ENCODE results near the gene TSPAN31.

Gene TSPAN31

DNA sequence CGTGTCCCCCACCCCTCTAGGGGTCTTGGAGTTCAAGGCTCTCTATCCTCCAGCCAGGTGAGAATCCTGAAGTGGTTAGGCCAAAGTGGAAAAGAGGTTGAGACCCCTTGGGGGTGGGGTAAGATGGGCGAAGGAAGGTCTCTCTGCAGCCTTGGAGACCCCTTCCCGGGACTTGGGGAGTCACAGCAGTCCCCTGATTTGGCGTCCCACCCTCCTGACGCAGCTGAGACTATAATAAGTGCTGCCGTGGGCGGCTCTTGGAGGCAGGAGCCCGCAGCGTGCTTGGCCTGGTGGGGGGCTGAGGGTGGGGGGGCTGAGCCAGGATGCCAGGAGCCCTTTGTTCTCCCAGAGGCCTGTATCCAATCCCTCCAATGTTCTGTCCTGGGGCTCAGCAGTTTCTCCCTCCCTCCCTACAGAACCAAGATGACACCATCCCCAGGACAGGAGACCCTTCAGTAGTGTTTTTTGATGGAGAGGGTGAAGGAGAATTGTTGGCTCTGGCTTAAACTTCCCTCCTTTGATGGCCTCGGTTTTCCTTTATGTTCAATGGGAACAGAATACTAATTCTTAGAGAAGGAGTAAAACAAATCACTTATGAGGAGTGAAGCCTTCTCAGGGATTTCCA is 4.8 kb upstream of the TSPAN31 start:
- TF ChIP-seq, protein P1, sequence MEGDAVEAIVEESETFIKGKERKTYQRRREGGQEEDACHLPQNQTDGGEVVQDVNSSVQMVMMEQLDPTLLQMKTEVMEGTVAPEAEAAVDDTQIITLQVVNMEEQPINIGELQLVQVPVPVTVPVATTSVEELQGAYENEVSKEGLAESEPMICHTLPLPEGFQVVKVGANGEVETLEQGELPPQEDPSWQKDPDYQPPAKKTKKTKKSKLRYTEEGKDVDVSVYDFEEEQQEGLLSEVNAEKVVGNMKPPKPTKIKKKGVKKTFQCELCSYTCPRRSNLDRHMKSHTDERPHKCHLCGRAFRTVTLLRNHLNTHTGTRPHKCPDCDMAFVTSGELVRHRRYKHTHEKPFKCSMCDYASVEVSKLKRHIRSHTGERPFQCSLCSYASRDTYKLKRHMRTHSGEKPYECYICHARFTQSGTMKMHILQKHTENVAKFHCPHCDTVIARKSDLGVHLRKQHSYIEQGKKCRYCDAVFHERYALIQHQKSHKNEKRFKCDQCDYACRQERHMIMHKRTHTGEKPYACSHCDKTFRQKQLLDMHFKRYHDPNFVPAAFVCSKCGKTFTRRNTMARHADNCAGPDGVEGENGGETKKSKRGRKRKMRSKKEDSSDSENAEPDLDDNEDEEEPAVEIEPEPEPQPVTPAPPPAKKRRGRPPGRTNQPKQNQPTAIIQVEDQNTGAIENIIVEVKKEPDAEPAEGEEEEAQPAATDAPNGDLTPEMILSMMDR (IDR thresholded peaks at IDR 0.05; ENCODE audit: control insufficient read depth, insufficient read depth, low read depth, low read length, missing control alignments), result no peak
- H3K4me3 ChIP-seq (ENCODE audit: control insufficient read depth, low read depth, low read length), result no peak overlapping the region
- DNase-seq (ENCODE audit: low read depth), result no peak

DNA sequence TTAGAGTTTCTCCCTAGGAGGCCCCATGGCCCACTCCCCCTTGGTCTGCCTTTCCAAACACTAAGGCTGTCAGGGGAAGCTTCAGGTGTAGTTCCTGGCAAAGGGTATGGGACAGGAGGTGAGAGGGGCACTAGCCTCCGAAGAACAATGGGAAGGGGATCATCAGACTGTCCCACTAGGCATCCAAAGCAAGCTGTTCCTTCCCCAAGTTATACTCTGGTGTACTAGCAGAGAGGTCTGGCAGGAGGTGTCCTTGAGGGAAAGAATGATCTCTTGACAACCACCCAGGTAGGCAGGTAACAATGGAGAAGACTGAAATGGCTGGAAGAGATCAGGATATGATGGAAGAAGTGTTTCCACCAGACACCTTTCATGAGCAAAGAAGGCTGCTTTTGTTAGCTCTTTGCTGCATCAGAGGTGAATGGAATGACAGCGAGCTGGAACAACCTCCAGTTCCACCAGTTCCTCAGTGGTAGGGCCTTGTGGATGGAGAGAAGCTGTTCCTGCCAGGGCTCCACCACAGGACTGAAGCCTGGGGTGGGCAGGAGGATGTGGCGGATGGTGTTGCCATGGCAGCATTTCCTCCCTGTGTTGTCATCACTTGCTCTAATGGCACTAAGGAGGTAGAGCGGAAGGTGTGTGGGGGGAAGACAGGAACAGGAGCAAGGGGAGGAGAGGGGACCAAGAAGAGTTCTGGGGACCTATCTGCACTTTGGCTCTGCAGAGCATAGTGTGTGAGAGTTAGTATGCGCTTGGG is 4.0 kb upstream of the TSPAN31 start:
- H3K4me3 ChIP-seq (ENCODE audit: control insufficient read depth, low read depth, low read length), result no peak overlapping the region
- TF ChIP-seq, protein P1 (IDR thresholded peaks at IDR 0.05; ENCODE audit: control insufficient read depth, insufficient read depth, low read depth, low read length, missing control alignments), result no peak
- DNase-seq (ENCODE audit: low read depth), result no peak

DNA sequence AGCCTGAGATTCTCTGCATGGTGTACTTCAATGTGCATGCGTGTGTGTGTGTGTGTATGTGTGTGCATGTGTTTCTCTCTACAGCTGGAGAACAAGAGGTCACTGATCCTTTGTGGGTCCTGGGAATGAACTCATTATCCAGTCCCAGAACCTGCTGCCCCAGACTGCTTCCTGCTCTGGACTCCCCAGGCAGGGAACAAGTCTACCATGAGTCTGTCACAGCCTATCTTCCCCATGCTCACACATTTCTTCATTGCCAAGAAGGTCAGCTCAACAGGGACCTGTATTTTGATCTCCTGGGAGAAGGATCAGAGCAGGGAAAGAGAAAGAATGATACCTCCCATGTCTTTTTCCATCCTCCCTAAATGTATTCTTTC is 3.4 kb upstream of the TSPAN31 start:
- TF ChIP-seq, protein P1 (IDR thresholded peaks at IDR 0.05; ENCODE audit: control insufficient read depth, insufficient read depth, low read depth, low read length, missing control alignments), result no peak
- DNase-seq (ENCODE audit: low read depth), result no peak
- no peak overlapping the region for H3K4me3 ChIP-seq (ENCODE audit: control insufficient read depth, low read depth, low read length)

DNA sequence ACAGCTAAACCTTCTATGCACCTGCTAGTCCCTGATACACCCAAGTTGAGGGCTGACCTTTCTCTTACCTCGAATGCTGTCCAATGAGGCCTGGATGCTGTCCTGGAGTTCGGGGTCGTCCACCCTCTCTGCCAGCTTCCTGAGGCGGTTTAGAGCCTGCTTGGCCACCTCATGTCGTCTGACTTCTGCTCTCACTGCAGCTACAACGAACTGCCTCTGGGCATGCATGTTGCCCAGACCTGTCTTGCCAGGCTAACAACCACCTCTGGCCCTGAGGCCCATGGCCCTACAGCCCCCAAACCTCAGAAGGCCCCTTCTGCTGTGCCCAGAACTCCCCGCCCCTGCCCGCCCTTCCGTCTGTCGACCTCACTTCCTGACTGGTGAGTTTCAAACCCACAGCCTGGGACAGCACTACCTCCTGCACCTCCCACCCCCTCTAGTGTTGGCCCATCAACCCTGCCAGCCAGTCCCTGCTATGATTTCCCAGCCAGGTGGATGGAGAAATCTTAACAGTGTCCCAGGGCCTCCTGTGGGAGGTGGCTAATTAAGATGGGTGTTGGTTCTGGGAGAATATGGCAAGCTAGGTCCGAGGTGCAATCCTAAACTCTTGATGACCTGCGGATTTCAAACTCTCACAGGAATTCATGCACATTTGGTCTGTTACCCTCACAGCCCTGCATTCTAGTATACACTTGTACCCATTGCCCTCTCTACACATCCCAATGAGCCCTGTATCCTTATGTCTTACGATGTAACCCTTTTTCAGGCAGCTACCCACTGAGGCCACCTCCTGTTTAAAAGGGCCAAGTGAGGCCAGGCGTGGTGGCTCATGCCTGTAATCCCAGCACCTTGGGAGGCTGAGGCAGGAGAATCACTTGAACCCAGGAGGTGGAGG is 2.7 kb upstream of the TSPAN31 start:
- no peak for DNase-seq (ENCODE audit: low read depth)
- no peak overlapping the region for H3K4me3 ChIP-seq (ENCODE audit: control insufficient read depth, low read depth, low read length)
- TF ChIP-seq, protein P1 (IDR thresholded peaks at IDR 0.05; ENCODE audit: control insufficient read depth, insufficient read depth, low read depth, low read length, missing control alignments), result no peak

DNA sequence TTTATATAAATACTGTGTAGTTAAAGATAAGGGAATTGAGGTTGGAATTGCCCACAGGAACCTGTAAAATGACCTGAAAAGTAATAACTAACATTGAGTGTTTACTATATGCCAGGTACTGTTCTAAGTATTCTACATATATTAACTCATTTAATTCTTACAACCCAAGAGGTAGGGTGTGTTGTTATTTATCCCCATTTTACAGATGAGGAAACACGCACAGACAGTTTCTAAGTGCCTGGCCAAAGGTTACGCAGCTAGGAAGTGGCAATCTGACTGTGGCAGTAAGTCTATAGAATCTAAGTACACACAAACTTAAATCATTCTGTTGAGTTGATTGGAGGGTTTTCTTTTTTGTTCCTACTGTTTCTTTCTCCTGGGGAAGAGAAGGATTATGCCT is 1.1 kb upstream of the TSPAN31 start:
- no peak overlapping the region for H3K4me3 ChIP-seq (ENCODE audit: control insufficient read depth, low read depth, low read length)
- TF ChIP-seq, protein P1 (IDR thresholded peaks at IDR 0.05; ENCODE audit: control insufficient read depth, insufficient read depth, low read depth, low read length, missing control alignments), result no peak
- DNase-seq (ENCODE audit: low read depth), result no peak

DNA sequence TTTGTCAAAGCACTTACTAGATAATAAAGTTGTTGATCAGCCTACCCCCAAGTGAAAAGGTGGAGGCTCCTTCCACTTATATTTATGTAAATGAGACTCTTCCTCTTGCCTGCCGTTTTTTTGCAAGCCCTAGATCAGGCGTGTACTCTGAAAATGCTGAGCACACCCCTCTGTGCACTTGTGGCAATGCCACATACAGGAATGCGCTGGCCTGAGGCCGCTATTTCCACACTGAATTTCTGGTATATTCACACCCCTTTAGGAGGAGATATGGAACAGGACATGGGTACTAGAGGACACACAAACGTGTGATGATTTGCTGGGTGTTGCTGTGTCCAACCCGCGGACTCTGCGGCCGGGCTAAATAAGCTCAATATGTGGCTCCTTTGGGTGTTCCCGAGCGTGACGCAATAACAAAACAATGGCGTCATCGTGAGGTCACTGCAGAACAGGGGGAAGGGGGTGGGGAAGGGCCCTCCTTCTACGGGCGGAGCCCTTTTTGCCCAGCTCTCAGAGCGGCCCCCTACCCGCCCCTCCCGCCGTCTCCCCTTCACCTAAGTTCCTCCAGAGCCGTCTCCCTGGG is 554 bp upstream of the TSPAN31 start:
- H3K4me3 ChIP-seq (ENCODE audit: control insufficient read depth, low read depth, low read length), result peak overlapping the region; percentile 69
- TF ChIP-seq, protein P1 (IDR thresholded peaks at IDR 0.05; ENCODE audit: control insufficient read depth, insufficient read depth, low read depth, low read length, missing control alignments), result no peak
- peak; percentile 43 for DNase-seq (ENCODE audit: low read depth)
